ENCODE results near the gene RAP1B. TPM values are rescaled to one million over a fixed set of nuclear protein-coding genes. Genes with fewer than 3 reads are reported as not detected.
A peak's percentile ranks its signal among the peaks of the same experiment; 100 is the strongest.

Gene RAP1B
- total and polyA plus RNA-seq, 9 of the 15 experiments (the other 6 are each of a cell fraction or from before 2014, with no cell fraction given) = 107 to 309 (median 170) TPM

GRCh38 chr12:68561830-68562229 is 48.9 kb upstream of the RAP1B start (continued):
- TF ChIP-seq HMGN3 (IDR thresholded peaks at IDR 0.05; ENCODE audit: borderline replicate concordance, extremely low read depth, insufficient read length, low read depth, low read length) (no peak), SMARCA5 (IDR thresholded peaks at IDR 0.05) (peak; percentile 70; the same call in 1 of the 2 replicates), SIX5 (IDR thresholded peaks at IDR 0.05; ENCODE audit: borderline replicate concordance in 1 of 2, insufficient read depth in 1 of 2, low read depth in 1 of 2, low read length in 2 of 2) (no peak), ZEB2 (IDR thresholded peaks at IDR 0.05) (no peak), CHD4 (IDR thresholded peaks at IDR 0.05; ENCODE audit: insufficient read depth, insufficient replicate concordance, low read depth, low read length, poor library complexity, severe bottlenecking) (peak; percentile 77), GATAD2A (IDR thresholded peaks at IDR 0.05) (no peak), BCLAF1 (IDR thresholded peaks at IDR 0.05; ENCODE audit: borderline replicate concordance in 1 of 2, control insufficient read depth in 1 of 2, low read depth in 2 of 2, low read length in 1 of 2) (no peak), ZNF395 (CRISPR knock-in tag; IDR thresholded peaks at IDR 0.05) (no peak), NFIC (IDR thresholded peaks at IDR 0.05) (no peak), BCOR (IDR thresholded peaks at IDR 0.05) (peak; percentile 95), MYNN (IDR thresholded peaks at IDR 0.05) (no peak), MYNN (CRISPR knock-in tag; IDR thresholded peaks at IDR 0.05) (no peak), THRB (CRISPR knock-in tag; conservative IDR thresholded peaks at IDR 0.05) (no peak), ZNF740 (CRISPR knock-in tag; IDR thresholded peaks at IDR 0.05) (no peak), ZNF740 (tag; IDR thresholded peaks at IDR 0.05) (no peak), SUPT5H (IDR thresholded peaks at IDR 0.05) (no peak), PHF8 (IDR thresholded peaks at IDR 0.05; ENCODE audit: borderline replicate concordance, low read length) (no peak)

Measured in K562 (cell line).